HG03045 (cell line): Measurements from ENCODE around the gene PTPRK.
"Not testable (repeated sequence)": the region's sequence is repeated elsewhere in the genome, so short reads cannot be mapped to it uniquely, and the experiment has no call there.

Source experiments
- ATAC-seq: cut with Tn5 transposase; IDR thresholded peaks from one replicate; pipeline ENCODE4 v1.9.1; 2021; ENCODE audit warnings: mild to moderate bottlenecking, moderate library complexity; ENCODE audit not compliant: unreplicated experiment

PTPRK gene

DNA sequence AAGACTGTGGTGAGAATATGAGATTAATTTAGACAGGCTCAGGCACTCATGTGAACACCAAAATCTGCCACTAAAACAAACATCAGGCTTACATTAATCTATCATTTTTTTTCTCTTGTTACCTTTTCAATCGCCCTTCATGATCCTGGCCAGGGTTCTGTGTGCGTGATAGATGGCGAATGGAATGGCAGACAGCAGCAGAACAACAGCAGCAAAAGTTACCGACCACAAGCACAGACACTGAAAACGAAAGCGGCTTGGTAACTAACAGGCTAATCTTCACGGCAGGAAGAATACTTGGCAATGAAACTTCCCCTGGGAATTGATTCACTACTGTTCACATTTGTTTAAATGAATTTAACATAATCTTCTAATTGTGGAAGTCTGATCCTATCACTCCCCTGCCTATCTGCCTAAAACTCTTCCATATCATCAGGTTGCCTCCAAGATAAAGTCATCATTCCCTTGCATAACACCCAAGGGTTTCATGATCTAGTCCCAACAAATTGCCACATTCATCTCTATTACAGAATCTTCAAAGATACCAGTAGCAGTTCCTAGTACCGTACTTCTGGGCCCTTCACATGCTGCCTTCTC is 28.7 kb downstream of the PTPRK start:
- no peak for ATAC-seq

DNA sequence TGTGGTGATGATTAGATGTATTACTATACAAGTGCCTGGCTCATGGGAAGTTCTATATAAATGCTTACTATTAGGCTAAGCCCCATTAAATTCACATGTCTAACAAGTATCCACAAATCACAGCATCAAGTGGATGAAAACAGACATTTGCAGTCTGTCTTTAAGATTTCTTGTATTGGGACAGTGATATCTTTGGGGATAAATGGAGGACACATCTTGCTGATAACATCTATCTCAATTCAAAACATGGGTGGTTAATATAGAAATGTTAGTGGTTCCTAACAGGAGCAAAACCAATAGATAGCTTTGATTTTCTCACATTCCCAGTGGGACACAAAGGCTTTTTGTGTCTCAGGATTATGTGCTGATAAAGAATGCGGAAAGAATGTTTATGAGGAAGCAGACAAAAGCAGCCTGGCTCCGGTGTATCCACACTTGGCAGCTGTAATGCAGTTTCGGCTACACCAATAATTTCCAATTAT is 29.3 kb downstream of the PTPRK start:
- ATAC-seq = no peak

DNA sequence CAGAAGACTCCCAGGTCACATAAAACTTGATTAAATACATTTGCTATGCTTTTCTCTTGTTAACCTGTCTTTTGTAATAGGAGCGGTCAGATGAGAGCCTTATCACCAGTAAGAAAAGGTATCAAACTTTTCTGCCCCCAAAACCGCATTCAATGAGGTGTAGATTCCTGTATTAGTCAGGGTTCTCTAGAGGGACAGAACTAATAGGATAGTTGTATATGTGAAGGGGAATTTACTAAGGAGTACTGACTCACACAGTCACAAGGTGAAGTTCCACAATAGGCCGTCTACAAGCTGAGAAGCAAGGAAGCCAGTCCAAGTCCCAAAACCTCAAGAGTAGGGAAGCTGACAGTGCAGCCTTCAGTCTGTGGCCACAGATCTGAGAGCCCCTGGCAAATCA is 32.7 kb downstream of the PTPRK start:
- ATAC-seq = no peak

DNA sequence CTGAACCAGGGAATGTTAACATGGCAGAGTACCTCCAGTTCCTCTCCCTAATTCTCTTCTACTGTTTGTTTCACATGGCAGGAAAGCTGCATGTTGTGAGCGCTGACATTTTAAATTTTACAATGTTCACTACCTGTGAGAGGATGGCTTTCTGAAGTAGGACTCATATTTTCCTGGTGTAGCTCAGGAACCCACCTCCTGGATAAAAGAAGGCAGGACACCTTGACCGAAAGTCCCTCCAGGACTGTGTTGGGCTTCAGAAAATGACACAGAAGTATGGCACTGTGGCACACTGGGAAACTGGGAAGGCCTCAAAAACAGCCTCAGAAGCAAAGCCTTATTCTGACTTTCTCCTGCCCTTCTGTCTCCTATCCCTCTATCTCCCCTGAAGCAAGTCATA is 33.3 kb downstream of the PTPRK start:
- no peak for ATAC-seq

DNA sequence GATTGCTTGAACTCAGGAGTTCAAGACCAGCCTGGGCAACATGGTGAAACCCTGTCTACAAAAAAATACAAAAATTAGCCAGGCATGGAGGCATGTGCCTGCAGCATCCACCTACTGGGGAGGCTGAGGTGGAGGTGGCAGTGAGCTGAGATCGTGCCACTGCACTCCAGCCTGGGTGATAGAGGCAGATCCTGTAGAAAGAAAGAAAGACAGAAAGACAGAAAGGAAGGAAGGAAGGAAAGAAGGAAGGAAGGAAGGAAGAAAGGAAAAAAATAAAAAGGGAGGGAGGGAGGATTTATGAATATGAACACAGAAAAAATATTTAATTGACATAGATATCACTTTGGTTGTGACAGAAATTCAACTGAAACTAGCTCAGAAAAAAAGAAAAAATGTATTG is 33.8 kb downstream of the PTPRK start:
- not testable (repeated sequence) for ATAC-seq

DNA sequence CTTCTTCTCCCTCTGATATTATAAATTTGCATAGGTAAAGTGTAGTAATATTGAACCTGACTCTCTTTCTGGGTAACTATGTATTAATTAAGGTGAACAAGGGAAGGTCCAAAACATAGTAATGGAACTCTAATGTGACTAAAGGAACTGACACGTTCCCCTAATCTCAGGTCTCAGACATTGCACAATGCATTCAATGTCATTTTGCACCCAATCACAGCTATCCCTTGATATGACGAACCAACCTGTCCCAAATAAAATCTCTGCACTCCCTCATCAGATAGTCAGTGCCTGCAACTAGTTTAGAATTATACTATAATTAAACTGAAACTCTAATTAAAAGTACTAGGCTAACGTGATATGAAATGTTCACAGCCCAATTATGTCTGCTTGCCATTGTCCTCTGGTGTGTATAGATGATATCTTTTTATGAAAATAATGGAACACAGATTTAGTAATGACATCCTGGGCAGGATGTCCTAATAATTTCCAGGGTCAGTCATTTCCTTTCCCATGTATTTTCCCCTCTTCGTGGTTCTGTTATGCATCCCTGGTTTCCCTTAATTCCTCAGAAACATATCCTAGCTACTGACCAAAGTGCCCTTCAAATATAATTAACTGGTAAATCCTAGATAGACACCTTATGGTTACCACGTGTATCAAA is 36.8 kb downstream of the PTPRK start:
- ATAC-seq = no peak

DNA sequence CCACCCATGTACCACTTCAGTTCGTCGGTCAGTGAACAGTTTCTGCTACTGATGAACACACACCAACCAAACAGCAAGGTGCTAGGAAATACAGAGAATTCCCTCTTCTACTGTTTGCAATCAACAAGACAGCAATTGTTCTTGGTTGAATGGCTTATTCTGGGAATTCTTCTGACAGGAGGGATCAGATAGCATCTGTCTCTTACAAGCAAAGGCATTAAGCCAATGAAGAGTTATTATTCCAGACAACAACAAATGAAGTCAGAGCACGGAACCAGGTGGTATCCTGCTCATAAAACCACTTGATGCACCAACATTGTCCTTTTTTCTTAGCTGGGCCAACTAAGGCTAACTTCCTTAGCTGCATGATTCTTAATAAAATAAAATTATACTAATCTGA is 37.8 kb downstream of the PTPRK start:
- ATAC-seq = no peak

DNA sequence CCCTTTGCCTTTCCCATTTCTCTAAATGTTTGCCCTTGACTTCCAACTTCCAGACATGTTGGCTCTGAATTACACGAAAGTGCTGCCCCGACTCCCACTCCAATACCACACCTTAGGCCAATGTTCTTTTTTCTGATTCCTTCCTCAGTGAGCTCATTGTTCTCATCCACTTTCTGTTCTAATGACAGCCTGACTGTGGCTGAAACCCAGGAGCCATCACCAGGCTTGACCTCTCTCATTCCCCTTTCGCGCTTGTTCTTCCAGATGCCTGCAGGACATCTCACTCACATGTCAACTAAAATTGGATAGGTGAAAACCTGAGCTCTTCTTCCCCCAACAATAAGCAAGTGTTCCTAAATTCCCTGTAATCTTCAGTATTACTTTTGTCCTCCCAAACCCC is 40.4 kb downstream of the PTPRK start:
- no peak for ATAC-seq

DNA sequence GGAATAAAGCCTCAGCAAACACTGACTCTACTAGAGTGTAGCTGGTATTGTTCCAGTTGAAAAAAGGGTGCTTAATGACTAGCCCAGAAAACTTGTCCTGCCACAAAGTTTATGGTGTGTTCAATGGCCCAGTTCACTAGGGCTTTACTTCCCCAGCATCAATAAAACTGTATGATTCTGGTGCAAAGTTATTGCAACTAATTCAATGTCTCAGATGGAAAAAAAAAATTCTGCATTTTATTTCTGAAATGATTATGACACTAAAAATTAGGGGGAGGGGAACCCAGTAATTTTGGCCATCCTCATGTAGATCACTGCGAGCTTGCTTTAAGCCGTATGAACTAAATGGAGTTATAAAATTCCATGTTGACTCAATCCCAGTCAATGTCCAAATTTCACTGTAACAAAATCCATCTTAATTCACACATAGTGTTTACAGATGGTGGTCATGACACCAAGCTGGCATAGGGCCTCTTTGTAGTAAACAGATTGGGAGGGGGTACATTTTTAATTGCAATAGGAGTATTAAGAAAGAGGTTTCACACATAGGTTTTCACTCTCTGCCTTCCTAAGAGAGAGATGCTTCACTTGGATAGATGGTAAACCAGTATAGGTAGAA is 41.2 kb downstream of the PTPRK start:
- no peak for ATAC-seq

DNA sequence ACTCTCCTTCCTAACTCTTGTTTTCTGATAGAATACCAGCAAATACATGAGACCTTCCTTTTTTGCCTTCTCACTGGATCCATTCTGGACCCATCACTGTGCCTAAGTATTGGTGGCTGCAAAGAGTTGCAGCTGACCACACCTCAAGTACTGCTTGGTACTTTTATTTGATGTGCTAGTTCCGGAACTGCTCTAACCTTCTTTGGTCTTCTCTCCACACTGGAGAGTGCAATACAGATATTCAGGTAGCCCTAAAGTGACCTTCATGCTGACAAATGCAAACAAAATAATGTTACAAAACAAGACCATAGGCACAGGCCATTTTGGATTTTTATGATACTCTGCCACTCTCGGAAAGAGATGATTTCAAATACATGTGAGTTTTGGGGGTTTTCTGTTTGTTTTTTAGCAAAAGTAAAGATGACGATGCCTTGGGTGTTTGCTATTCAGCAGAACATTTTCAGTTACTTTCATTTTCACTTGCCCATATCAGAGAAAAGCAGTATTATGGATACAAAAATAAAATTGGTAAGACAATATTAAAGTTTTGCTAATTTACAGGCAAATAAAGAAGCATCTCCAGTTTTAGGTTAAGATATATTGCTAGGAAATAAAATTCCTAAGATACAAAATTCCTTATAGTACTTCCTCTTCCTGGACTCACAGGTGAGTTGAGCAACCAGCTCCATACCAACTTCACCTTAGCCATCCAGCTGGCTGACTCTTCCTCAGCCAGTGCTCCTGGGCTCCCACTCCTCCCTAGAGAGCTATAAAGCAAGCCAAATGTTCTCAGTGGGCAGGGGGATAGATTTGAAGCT is 42.0 kb downstream of the PTPRK start:
- ATAC-seq = no peak

DNA sequence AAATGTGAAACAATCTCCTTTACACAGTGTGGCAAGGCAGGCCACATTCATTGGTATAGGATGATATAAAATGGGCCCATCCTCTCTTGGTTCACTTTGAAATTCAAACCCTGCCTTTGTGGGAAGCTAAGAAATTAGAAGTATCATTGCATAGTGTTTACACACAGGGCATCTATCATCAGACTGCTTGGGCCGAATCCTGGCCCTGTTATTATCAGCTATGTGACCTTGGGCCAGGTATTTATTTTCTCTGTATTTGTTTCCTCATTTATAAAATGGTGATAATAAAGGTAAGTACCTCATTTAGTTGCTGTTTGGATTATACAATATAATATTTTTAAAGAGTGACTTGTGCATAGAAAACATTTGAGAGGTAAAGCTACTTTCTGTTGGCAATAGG is 45.5 kb downstream of the PTPRK start:
- ATAC-seq = no peak

DNA sequence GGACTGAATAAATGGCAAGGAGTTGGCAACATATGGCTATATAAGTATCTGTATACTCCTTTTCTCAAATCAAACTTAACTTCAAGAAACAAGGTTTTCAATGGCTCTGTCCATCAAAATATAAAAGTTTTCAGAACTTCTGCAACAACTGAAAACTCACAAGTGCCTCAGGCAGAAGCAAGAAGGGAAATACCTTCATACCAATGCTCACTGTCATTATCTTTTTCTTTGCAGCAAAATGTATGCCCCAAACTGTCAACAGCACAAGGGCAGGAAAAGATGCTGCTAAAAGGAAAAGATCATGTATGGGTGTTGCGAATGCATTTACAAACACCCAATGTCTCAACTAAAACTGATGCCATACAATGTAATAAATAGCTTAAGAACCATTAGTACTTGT is 45.9 kb downstream of the PTPRK start:
- no peak for ATAC-seq

DNA sequence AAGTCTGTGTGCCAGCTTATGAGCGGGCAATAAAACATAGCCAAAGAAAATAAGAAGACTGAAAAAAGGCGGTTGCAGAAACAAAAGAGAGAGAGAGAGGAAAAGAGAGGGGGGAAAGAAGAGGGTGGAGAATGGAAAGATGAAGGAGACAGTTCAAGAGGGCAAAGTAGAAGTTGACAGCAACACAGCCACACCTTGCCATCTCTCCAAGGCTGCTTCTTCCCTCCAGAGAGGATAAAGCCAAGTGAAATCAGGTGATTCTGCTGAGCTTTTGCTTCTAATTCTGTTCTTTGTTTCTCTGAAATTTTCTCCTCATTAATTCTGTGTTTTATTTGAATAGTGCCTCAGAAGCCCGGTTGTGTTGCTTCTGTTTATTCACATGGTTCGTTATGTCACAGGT is 48.5 kb downstream of the PTPRK start:
- no peak for ATAC-seq

DNA sequence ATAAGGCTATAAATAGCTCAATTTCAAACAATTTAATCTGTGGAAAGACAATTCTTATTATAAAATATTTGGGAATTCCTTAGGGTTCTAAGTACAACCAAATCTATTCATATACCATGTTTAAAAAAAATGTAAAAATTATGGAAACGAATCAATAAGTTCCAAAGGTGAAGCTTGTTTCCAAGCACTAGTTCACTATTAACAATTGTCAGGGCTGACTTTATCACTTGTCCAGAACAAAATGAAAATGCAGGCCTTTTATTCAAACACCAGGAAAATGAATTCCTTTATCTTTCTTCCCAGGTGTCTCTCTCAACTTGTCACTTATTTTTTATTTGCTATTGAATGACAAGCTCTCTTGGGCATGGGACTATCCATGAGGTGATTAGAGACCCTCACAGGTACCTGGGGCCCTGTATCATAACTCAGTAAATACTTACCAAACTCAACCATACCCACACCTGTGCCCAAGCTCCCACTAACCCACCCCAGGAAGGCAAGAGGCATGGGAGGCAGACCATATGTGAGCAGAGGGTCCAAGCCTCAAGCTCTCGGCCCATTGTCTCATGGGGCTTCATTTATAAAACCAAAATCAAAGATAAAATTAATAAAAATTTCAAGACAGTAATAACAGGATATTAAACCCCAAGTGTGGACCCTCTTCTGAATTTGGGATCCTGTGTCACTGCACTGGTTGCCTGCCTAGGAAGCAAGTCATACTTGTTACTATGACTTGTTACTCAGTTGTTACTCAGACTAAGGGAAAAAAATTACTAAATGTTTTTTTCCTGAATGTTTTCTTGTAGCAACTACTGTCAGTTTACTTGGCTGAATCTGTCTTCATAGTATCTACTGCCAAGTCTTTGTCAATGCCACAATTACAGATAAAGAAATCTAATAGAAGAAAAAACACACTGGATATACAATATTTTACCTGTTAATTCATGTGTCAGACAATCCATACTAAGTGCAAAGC is 54.7 kb downstream of the PTPRK start:
- no peak for ATAC-seq

DNA sequence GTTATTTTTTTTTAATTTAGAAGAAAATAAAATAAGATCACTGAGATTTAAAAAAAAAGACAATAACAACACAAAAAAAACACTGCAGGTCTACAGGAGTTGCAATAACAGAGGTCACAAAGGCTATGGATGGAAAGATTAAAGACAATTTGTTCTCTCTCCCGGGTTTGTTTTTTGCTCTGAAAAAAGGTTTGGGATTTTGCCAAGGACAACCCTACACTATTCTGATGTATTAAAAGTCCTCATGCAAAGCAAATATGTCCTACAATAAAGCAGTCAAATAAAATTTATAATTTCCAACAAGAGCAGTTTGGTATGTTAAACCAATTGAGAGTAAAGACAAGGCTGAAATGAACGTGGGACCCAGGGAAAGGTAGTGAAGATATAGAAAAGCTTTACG is 55.6 kb downstream of the PTPRK start:
- no peak for ATAC-seq

DNA sequence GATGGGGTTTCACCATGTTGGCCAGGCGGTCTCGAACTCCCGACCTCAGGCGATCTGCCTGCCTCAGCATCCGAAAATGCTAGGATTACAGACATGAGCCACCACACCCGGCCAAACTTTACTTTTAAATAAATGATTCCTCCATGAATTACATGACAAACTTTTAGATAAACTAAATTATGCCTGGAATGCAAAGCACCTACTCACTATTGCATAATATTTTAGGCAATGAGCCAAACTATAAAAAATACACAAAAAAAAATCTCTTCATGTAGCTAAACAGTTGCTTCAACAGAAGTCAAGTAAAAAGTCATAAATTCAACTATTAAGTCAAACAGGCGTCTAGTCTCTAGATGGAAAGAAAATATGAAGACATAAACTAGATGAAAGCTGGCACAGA is 56.5 kb downstream of the PTPRK start:
- no peak for ATAC-seq

DNA sequence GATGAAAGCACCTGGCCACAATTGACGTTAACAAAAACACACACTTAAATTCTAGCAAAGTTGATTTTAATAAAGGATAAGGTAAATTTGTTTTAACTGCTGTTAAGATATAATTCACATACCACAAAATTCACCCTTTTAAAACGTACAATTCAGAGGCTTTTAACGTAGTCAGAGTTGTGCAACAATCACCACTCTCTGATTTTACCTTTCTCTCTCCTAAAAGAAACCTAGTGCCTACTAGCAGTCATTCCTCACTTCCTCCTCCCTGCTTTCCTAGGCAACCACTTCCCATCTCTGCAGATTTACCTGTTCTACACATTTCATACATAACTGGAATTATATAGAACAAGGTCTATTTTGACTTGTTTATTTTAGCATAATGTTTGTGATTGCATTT is 58.9 kb downstream of the PTPRK start:
- no peak for ATAC-seq

DNA sequence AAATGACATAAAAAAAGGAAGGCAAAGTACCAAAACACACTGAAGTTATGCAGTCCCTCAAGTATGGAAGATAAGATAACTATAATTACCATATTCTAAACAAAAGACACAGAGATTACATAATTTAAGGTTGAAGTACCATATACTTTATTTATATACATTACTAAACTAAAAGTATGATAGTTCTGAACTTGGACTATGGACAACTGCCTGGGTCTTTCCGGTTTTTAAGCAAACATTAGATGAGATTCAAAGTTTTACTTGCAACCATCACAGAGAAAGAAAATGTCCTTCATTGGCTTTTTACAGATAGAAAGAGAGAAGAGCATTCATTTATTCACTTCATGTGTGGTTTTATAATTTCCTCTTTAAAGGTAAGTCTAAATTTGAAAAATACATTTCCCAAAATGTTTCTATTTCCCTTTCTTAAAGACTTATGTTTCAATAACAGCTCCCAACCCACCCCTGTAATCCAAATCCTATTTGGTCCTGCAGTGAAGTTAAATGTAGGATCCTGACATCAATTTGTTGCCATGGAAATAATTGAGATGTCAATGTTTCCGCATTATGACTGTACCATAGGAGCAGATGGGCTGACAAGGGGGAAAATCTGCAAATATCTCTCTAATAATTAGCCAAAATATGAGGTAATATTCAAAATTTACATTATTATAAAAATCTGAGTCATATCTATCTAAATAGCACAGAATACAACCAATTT is 63.7 kb downstream of the PTPRK start:
- no peak for ATAC-seq

DNA sequence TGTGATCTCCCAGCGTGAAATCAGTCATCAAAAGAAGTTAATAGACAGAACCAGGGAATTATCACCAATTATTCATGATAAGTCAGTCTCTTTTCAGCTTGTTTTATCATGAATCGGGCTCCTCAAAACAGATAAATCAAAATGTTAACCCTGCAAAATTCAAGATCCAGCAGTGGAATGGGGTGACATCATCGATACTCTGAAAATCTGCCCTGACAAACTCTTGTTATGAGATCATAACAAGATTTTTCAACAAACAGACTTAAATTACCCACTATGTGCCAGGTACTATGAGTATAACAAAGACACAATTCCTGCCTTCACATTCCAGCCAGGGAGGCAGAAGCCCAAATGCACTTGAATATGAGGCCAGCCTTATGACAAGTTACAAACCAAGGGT is 64.4 kb downstream of the PTPRK start:
- ATAC-seq = no peak

DNA sequence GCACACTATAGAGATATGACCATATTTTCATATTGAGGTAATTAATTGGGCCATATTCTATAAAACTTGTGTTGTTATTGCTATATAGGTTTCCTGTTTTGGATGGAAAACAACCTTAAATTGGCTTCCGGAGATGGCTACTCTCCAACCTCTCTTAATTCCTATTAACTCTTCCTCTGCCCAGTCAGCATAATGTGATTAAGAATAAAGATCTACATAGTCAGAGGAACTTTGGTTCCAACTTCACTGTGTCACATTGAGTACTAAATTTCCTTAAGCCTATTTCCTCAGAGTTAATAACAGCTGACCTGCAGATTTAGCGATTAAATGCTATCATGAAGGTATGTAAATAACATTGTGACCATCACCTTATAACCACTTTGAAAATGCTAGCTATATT is 67.7 kb downstream of the PTPRK start:
- no peak for ATAC-seq
